A549 (cell line): ENCODE results near the gene ATF7IP. TPM values are rescaled to one million over a fixed set of nuclear protein-coding genes. Genes with fewer than 3 reads are reported as not detected.

Source experiments
- ATAC-seq, 2 experiments: fragments of 200-7000 bp in 1 of 2; fragments of >200 bp in 1 of 2; cut with Nextera tagmentation in 1 of 2; cut with Tn5 transposase in 1 of 2; 3 replicates each; pipeline versions ENCODE4 v1.8.0 to v1.9.1; 2018 to 2020; ENCODE audit warnings: mild to moderate bottlenecking in 1 of 2, moderate library complexity in 1 of 2
- CTCF ChIA-PET: fragments of 300-600 bp; sonication (Branson Sonifier 250); formaldehyde crosslinking; extraction: SDS; loops from one replicate; lab custom pipeline; 2021; ENCODE audit warnings: antibody characterized with exemption, inconsistent platforms; lab: Yijun Ruan, JAX
- POLR2A ChIA-PET: fragments of 350-600 bp; formaldehyde crosslinking; extraction: SDS; loops from one replicate; lab custom pipeline; 2021; ENCODE audit warnings: antibody characterized with exemption, inconsistent platforms; lab: Yijun Ruan, JAX
- DNase-seq, 2 experiments: peaks; one replicate each; pipeline versions ENCODE4 v3.0.0 to v3.0.0-alpha.2; 2011 to 2016; ENCODE audit warnings: low read depth in 1 of 2, low spot score in 1 of 2
- FAIRE-seq: peaks from 2 replicates; lab custom pipeline; 2011; peaks lifted over from hg19 to GRCh38; lab: Jason Lieb, UNC
- H3K27ac ChIP-seq, 2 experiments: fragments of >200 bp; sonication (Bioruptor Twin); formaldehyde crosslinking; 3 replicates each; pipeline ENCODE4 v1.5.1; 2016 to 2017
- H3K4me1 ChIP-seq: fragments of >200 bp; sonication (Bioruptor Twin); formaldehyde crosslinking; 3 replicates; pipeline ENCODE4 v1.6.1; 2016
- H3K4me2 ChIP-seq: fragments of >200 bp; sonication (Bioruptor Twin); formaldehyde crosslinking; 3 replicates; pipeline ENCODE4 v1.6.1; 2016
- H3K4me3 ChIP-seq: fragments of >200 bp; sonication (Bioruptor Twin); formaldehyde crosslinking; 3 replicates; pipeline ENCODE4 v1.5.1; 2016
- H3K9me3 ChIP-seq: fragments of >200 bp; sonication (Bioruptor Twin); formaldehyde crosslinking; 3 replicates; pipeline ENCODE4 v1.6.1; 2016
- BHLHE40 ChIP-seq: IDR thresholded peaks from 2 replicates; pipeline ENCODE4 v1.6.1; 2012; ENCODE audit warnings: low read depth, low read length, inconsistent platforms
- CBX2 ChIP-seq: fragments of 200-600 bp; sonication (generic); IDR thresholded peaks from 2 replicates; pipeline ENCODE4 v1.6.1; 2016; ENCODE audit warnings: low read depth, mild to moderate bottlenecking, borderline replicate concordance
- CHD2 ChIP-seq: fragments of 150-350 bp; IDR thresholded peaks from 2 replicates; pipeline ENCODE4 v1.6.1; 2014; ENCODE audit warnings: low read length; ENCODE audit not compliant: partially characterized antibody
- EHMT2 ChIP-seq: fragments of 200-600 bp; sonication (generic); IDR thresholded peaks from 2 replicates; pipeline ENCODE4 v1.6.1; 2016; ENCODE audit warnings: antibody characterized with exemption, low read depth, mild to moderate bottlenecking, moderate library complexity
- FOSB ChIP-seq: fragments of 250-450 bp; sonication (Bioruptor Pico); IDR thresholded peaks from 2 replicates; pipeline ENCODE4 v1.5.0; 2020; ENCODE audit warnings: mild to moderate bottlenecking, moderate library complexity
- FOSL2 ChIP-seq, 2 experiments: fragments of 450-650 bp in 1 of 2; fragments of >200 bp in 1 of 2; sonication (Bioruptor Twin) in 1 of 2; formaldehyde crosslinking; IDR thresholded peaks; 2 replicates each; pipeline versions ENCODE4 v1.5.0 to v1.6.1; 2016 to 2020; ENCODE audit warnings: mild to moderate bottlenecking in 1 of 2, moderate library complexity in 1 of 2
- FOXS1 ChIP-seq: fragments of 250-450 bp; sonication (Bioruptor Pico); IDR thresholded peaks from 2 replicates; pipeline ENCODE4 v1.5.0; 2020; ENCODE audit warnings: mild to moderate bottlenecking, moderate library complexity
- HDAC2 ChIP-seq: fragments of 200-600 bp; sonication (generic); IDR thresholded peaks from 2 replicates; pipeline ENCODE4 v1.6.1; 2016
- HEYL ChIP-seq: fragments of 250-450 bp; sonication (Bioruptor Pico); IDR thresholded peaks from 2 replicates; pipeline ENCODE4 v1.8.0; 2021; ENCODE audit warnings: mild to moderate bottlenecking, moderate library complexity
- JUNB ChIP-seq: fragments of >200 bp; sonication (Bioruptor Twin); formaldehyde crosslinking; IDR thresholded peaks from 2 replicates; pipeline ENCODE4 v1.6.1; 2016
- MAZ ChIP-seq: fragments of 150-350 bp; IDR thresholded peaks from 2 replicates; pipeline ENCODE4 v1.6.1; 2014; ENCODE audit warnings: antibody characterized with exemption, low read depth, low read length, borderline replicate concordance
- MYC ChIP-seq: IDR thresholded peaks from 2 replicates; pipeline ENCODE4 v1.6.1; 2012; ENCODE audit warnings: mild to moderate bottlenecking, inconsistent platforms, low read length, improper control_type of control experiment, borderline replicate concordance
- NPAS2 ChIP-seq: fragments of 250-450 bp; sonication (Bioruptor Pico); IDR thresholded peaks from 2 replicates; pipeline ENCODE4 v1.8.0; 2022; ENCODE audit warnings: mild to moderate bottlenecking, moderate library complexity, borderline replicate concordance
- PHF8 ChIP-seq: fragments of 200-600 bp; sonication (generic); IDR thresholded peaks from 2 replicates; pipeline ENCODE4 v1.6.1; 2016; ENCODE audit warnings: low read depth, mild to moderate bottlenecking, antibody characterized with exemption, moderate library complexity, borderline replicate concordance
- POLR2AphosphoS2 ChIP-seq: conservative IDR thresholded peaks from 2 replicates; pipeline ENCODE4 v1.6.1; 2012; ENCODE audit warnings: low read length, improper control_type of control experiment, inconsistent platforms
- RAD21 ChIP-seq, 2 experiments: fragments of >200 bp in 1 of 2; sonication (Bioruptor Twin) in 1 of 2; formaldehyde crosslinking in 1 of 2; IDR thresholded peaks in 1 of 2; conservative IDR thresholded peaks in 1 of 2; 2 replicates in 1 of 2; 3 replicates in 1 of 2; pipeline ENCODE4 v1.6.1; 2012 to 2018; ENCODE audit warnings: inconsistent platforms in 1 of 2
- RARB ChIP-seq: fragments of 250-450 bp; sonication (Bioruptor Pico); IDR thresholded peaks from 2 replicates; pipeline ENCODE4 v1.8.0; 2021; ENCODE audit warnings: mild to moderate bottlenecking, moderate library complexity
- RCOR1 ChIP-seq: fragments of 150-350 bp; IDR thresholded peaks from 2 replicates; pipeline ENCODE4 v1.6.1; 2014; ENCODE audit warnings: antibody characterized with exemption, low read length, low read depth
- RFX5 ChIP-seq: fragments of 450-650 bp; IDR thresholded peaks from 2 replicates; pipeline ENCODE4 v1.7.1; 2014; ENCODE audit warnings: antibody characterized with exemption, mild to moderate bottlenecking, moderate library complexity
- SMC3 ChIP-seq: fragments of >200 bp; sonication (Bioruptor Twin); formaldehyde crosslinking; IDR thresholded peaks from 3 replicates; pipeline ENCODE4 v1.6.1; 2018; ENCODE audit warnings: inconsistent platforms
- SREBF2 ChIP-seq: fragments of 450-650 bp; IDR thresholded peaks from 2 replicates; pipeline ENCODE4 v1.6.1; 2014; ENCODE audit warnings: mild to moderate bottlenecking, moderate library complexity
- WGBS: methylation state at CpG from one replicate; pipeline ENCODE4 v1.1.6; 2017; ENCODE audit errors: missing lambda C conversion rate; 5-methylcytosine and 5-hydroxymethylcytosine counted together
- polyA plus RNA-seq, 4 experiments: library from polyadenylated mRNA; depleted of rRNA in 3 of 4; stranded (reverse); fragments of >200 nt; fragmentation: RNase III in 1 of 4; extraction: RNeasy Plus Mini Kit Qiagen cat#74134 plus additional on column Dnase treatment in 1 of 4; gene quantifications; 2 replicates in 3 of 4; 3 replicates in 1 of 4; pipeline ENCODE4 v1.2.3, GENCODE V29; 2011 to 2017
- TF ChIP-seq, protein P1 (sequence below): fragments of >200 bp; sonication (Bioruptor Twin); formaldehyde crosslinking; IDR thresholded peaks from 2 replicates; pipeline ENCODE4 v1.6.1; 2016
- TF ChIP-seq, protein P2 (sequence below): fragments of 250-450 bp; sonication (Bioruptor Pico); IDR thresholded peaks from 2 replicates; pipeline ENCODE4 v1.5.0; 2020; ENCODE audit warnings: low read depth, mild to moderate bottlenecking, moderate library complexity
- TF ChIP-seq, protein P3 (sequence below): IDR thresholded peaks from 2 replicates; pipeline ENCODE4 v1.6.1; 2012
- TF ChIP-seq, protein P4 (sequence below): fragments of >200 bp; sonication (Bioruptor Twin); formaldehyde crosslinking; IDR thresholded peaks from 3 replicates; pipeline ENCODE4 v1.6.1; 2016

The ATF7IP gene
- polyA plus RNA-seq, 2 of the 4 experiments (the other 2 are of a cell fraction): 5.6 to 14.2 TPM

DNA sequence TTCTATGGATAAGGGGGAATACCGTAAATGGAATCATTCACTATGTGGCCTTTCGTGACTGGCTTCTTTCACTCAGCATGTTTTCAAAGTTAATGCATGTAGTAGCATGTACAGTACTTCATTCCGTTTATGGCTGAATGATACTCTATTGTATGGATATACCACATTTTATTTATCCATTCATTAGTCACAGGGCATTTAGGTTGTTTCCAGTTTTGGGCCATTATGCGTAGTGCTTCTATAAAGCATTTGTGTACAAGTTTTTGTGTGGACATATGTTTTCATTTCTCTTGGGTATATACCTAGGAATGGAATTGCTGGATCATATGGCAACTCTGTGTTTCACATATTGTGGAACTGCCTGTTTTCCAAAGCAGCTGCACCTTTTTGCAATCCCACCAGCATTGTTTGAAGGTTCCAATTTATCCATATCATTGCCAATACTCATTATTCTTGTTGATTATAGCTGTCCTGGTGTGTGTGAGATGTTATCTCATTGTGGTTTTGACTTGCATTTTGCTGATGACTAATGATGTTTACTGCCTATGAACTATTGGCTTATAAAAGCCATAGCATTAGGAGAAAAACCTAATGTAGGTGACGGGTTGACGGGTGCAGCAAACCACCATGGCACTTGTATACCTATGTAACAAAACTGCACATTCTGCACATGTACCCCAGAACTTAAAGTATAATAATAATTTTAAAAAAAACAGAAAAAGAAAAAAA lies 45.5 kb downstream of the ATF7IP start:
- Histone ChIP-seq H3K27ac (no peak overlapping the region), H3K4me3 (no peak overlapping the region), H3K4me1 (no peaks in the 10 kb centered on the region), H3K9me3 (peaks cover 13% of the 10 kb centered on the region), H3K4me2 (no peak overlapping the region)
- TF ChIP-seq, protein P1, sequence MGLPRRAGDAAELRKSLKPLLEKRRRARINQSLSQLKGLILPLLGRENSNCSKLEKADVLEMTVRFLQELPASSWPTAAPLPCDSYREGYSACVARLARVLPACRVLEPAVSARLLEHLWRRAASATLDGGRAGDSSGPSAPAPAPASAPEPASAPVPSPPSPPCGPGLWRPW: no peak
- TF ChIP-seq BHLHE40 (no peak), HDAC2 (no peak), FOSL2 (IDR thresholded peaks at IDR 0.05) (no peak), FOSL2 (CRISPR knock-in tag; IDR thresholded peaks at IDR 0.05) (no peak), CHD2 (no peak), FOSB (CRISPR knock-in tag) (no peak), NPAS2 (CRISPR knock-in tag) (no peak), PHF8 (no peak), RARB (no peak), POLR2AphosphoS2 (no peak), SMC3 (no peak), FOXS1 (CRISPR knock-in tag) (no peak)
- ChIA-PET POLR2A (no interaction called here), CTCF (interaction anchor here (0.6 to 1.0 kb wide), 2 partner anchors 19 to 362 kb away, joined by 3 read pairs; no protein-coding TSS in a partner anchor)
- 88% methylated on average over 6 of the region's 6 CpGs for WGBS
- ATAC-seq (no peak), FAIRE-seq (no peak), DNase-seq (no peak)

DNA sequence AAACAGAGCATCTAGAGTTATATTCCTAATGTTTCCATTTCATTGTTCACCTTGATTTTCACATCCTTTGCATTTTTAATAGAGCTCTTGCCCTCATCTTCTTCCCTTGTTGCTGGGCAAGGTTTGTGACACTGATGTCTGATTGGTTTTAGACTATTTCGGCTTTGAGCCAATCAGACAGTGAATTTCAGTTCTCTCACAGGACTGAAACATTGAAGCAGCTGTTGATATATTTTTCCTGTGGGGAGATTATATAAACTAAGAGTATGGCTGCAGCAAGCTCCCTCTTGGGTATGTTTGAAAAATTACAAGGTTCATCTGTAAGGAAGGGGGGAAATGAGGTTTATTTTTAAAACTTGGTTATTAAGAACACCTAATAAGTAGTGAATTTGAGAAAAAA lies 51.2 kb downstream of the ATF7IP start:
- WGBS: 77% methylated on average over 1 of the region's 1 CpG
- DNase-seq (peak in 1 of 2 experiments; percentile 22), ATAC-seq (no peak), FAIRE-seq (no peak)
- H3K9me3 ChIP-seq: peaks cover 5% of the 10 kb centered on the region
- no peak overlapping the region for H3K4me2 ChIP-seq
- POLR2A ChIA-PET: no interaction called here
- H3K4me1 ChIP-seq: no peaks in the 10 kb centered on the region
- TF ChIP-seq RFX5: peak; percentile 88
- TF ChIP-seq MAZ: no peak
- TF ChIP-seq FOSB (CRISPR knock-in tag): no peak
- no peak for TF ChIP-seq CBX2
- no peak for TF ChIP-seq SREBF2
- no peak for TF ChIP-seq MYC
- H3K27ac ChIP-seq: no peak overlapping the region
- no peak overlapping the region for H3K4me3 ChIP-seq
- CTCF ChIA-PET: interaction anchor here (0.6 kb wide), 1 partner anchor 161 kb away, joined by 3 read pairs; no protein-coding TSS in a partner anchor

DNA sequence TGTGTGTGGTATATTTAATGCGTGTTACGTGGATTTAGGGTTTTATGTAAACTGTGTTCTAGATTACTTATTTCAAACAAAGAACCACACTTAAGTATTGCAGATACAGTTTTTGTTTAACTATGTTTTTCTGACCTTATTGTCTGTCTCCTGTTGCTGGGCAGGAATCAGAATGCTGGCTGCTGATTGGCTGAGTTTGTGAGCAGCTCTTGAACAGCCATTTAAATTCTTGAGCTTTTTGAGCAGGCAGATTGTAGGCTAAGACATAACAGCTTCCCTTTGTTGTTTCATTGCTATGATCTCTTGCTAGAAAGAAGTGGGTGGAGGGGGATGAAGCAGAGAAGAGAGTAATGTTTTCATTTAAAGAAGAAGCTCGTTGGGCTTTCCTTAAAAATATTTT lies 52.2 kb downstream of the ATF7IP start:
- DNase-seq (peak in 1 of 2 experiments; percentile 55), FAIRE-seq (no peak), ATAC-seq (no peak)
- no peaks in the 10 kb centered on the region for H3K4me1 ChIP-seq
- TF ChIP-seq JUNB (no peak), RFX5 (peak; percentile 94)
- ChIA-PET POLR2A (no interaction called here), CTCF (interaction anchor here (1.0 kb wide), 1 partner anchor 16 kb away, joined by 5 read pairs; no protein-coding TSS in a partner anchor)
- H3K4me3 ChIP-seq: no peak overlapping the region
- peaks cover 10% of the 10 kb centered on the region for H3K9me3 ChIP-seq
- 72% methylated on average over 3 of the region's 3 CpGs for WGBS
- no peak overlapping the region for H3K27ac ChIP-seq
- H3K4me2 ChIP-seq: no peak overlapping the region

DNA sequence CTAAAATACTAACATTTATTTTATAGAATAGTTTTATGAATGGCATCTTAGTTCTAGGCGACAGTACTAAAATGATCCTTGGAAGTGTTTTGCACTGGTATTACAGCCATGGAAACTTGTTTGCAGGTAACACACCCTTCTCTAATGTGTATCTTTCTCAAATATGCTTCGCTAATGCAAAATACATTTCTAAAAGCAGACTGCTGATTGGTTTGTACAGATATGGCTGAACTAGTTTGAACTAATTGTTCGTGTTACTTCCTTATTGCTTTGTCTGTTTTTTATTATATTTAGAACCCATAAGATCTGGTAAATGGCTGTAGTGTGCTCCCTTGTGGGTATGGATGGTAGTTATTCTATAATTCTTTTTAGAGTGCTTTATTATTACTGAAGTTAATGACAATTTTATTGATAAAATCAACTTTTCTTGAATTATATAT lies 53.0 kb downstream of the ATF7IP start:
- no peak for ATAC-seq
- Histone ChIP-seq H3K9me3 (peaks cover 11% of the 10 kb centered on the region), H3K27ac (no peak overlapping the region), H3K4me1 (no peaks in the 10 kb centered on the region), H3K4me2 (no peak overlapping the region), H3K4me3 (no peak overlapping the region)
- TF ChIP-seq RCOR1 (no peak), RAD21 (conservative IDR thresholded peaks at IDR 0.05 in 1 of 2, IDR thresholded peaks at IDR 0.05 in 1 of 2) (no peak), HDAC2 (no peak), HEYL (CRISPR knock-in tag) (no peak), EHMT2 (no peak), CBX2 (no peak), SREBF2 (no peak)
- TF ChIP-seq, protein P2, sequence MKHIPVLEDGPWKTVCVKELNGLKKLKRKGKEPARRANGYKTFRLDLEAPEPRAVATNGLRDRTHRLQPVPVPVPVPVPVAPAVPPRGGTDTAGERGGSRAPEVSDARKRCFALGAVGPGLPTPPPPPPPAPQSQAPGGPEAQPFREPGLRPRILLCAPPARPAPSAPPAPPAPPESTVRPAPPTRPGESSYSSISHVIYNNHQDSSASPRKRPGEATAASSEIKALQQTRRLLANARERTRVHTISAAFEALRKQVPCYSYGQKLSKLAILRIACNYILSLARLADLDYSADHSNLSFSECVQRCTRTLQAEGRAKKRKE (CRISPR knock-in tag): no peak
- TF ChIP-seq, protein P3, sequence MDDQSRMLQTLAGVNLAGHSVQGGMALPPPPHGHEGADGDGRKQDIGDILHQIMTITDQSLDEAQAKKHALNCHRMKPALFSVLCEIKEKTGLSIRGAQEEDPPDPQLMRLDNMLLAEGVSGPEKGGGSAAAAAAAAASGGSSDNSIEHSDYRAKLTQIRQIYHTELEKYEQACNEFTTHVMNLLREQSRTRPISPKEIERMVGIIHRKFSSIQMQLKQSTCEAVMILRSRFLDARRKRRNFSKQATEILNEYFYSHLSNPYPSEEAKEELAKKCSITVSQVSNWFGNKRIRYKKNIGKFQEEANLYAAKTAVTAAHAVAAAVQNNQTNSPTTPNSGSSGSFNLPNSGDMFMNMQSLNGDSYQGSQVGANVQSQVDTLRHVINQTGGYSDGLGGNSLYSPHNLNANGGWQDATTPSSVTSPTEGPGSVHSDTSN: no peak
- TF ChIP-seq, protein P4, sequence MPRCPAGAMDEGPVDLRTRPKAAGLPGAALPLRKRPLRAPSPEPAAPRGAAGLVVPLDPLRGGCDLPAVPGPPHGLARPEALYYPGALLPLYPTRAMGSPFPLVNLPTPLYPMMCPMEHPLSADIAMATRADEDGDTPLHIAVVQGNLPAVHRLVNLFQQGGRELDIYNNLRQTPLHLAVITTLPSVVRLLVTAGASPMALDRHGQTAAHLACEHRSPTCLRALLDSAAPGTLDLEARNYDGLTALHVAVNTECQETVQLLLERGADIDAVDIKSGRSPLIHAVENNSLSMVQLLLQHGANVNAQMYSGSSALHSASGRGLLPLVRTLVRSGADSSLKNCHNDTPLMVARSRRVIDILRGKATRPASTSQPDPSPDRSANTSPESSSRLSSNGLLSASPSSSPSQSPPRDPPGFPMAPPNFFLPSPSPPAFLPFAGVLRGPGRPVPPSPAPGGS: no peak
- POLR2A ChIA-PET: no interaction called here
- no peak for FAIRE-seq
- no peak for DNase-seq
- CTCF ChIA-PET: interaction anchor here (1.0 kb wide), 1 partner anchor 17 kb away, joined by 5 read pairs; no protein-coding TSS in a partner anchor
- 88% methylated on average over 3 of the region's 3 CpGs for WGBS
